ENCODE data around the gene HCFC2. TPM values are rescaled to one million over a fixed set of nuclear protein-coding genes. Genes with fewer than 3 reads are reported as not detected.
"Not testable (repeated sequence)": the region's sequence is repeated elsewhere in the genome, so short reads cannot be mapped to it uniquely, and the experiment has no call there.

The HCFC2 gene
- total and polyA plus RNA-seq, 9 of the 15 experiments (the other 6 are each of a cell fraction or from before 2014, with no cell fraction given) = 1.2 to 6.5 (median 3.8) TPM

GRCh38 chr12:104114834-104115586, 50.7 kb downstream of the HCFC2 start:
- H3K4me2 ChIP-seq (ENCODE audit: insufficient read depth, low read length); H3K9me1 ChIP-seq (ENCODE audit: control insufficient read depth, insufficient read depth, low read length); CTCF ChIA-PET (ENCODE audit: low intra/inter-chr PET ratio); BruUV-seq (replicated peaks); H4K20me1 ChIP-seq (replicated peaks; ENCODE audit: control insufficient read depth, insufficient read depth, low read length); H3K27ac ChIP-seq (ENCODE audit: extremely low read depth, low read depth, low read length); FAIRE-seq; H3K9me3 ChIP-seq (replicated peaks; ENCODE audit: control insufficient read depth, insufficient read depth, low read depth, low read length); H3K79me2 ChIP-seq (ENCODE audit: control insufficient read depth, insufficient read depth, low read length); POLR2A ChIA-PET; intact Hi-C loops (cut with micrococcal nuclease); H3K4me3 ChIP-seq; ATAC-seq; H3K27me3 ChIP-seq (ENCODE audit: control insufficient read depth in 2 of 2, insufficient read depth in 2 of 2, low read length in 2 of 2); in situ Hi-C loops (cut with MboI); H3K4me1 ChIP-seq (replicated peaks in 1 of 2; ENCODE audit: control insufficient read depth in 2 of 2, insufficient read depth in 2 of 2, low read length in 2 of 2); DNase-seq (ENCODE audit: extremely low read depth in 1 of 4, low spot score in 3 of 4); H3K9ac ChIP-seq (ENCODE audit: insufficient read depth in 1 of 2, low read depth in 2 of 2, low read length in 2 of 2); H2AFZ ChIP-seq (ENCODE audit: low read depth, low read length): not testable (repeated sequence)
- 87% methylated on average over 11 of the region's 14 CpGs for WGBS (ENCODE audit: insufficient coverage, low coverage, missing lambda C conversion rate)
- H3K36me3 ChIP-seq (ENCODE audit: control insufficient read depth, insufficient read depth, low read length) = peaks cover 22% of the 10 kb centered on the region; the same call in 2 of the 3 replicates

GRCh38 chr12:104115587-104115975, 51.2 kb downstream of the HCFC2 start:
- Histone ChIP-seq H3K79me2 (ENCODE audit: control insufficient read depth, insufficient read depth, low read length) (no peaks in the 10 kb centered on the region), H3K4me2 (ENCODE audit: insufficient read depth, low read length) (no peak overlapping the region), H3K27me3 (ENCODE audit: control insufficient read depth in 2 of 2, insufficient read depth in 2 of 2, low read length in 2 of 2) (no peaks in the 10 kb centered on the region), H3K4me1 (replicated peaks in 1 of 2; ENCODE audit: control insufficient read depth in 2 of 2, insufficient read depth in 2 of 2, low read length in 2 of 2) (no peaks in the 10 kb centered on the region), H3K27ac (ENCODE audit: extremely low read depth, low read depth, low read length) (no peak overlapping the region), H3K36me3 (ENCODE audit: control insufficient read depth, insufficient read depth, low read length) (peaks cover 27% of the 10 kb centered on the region; the same call in 2 of the 3 replicates), H3K4me3 (no peak overlapping the region), H2AFZ (ENCODE audit: low read depth, low read length) (no peak overlapping the region), H4K20me1 (replicated peaks; ENCODE audit: control insufficient read depth, insufficient read depth, low read length) (no peaks in the 10 kb centered on the region), H3K9me3 (replicated peaks; ENCODE audit: control insufficient read depth, insufficient read depth, low read depth, low read length) (no peaks in the 10 kb centered on the region), H3K9me1 (ENCODE audit: control insufficient read depth, insufficient read depth, low read length) (no peaks in the 10 kb centered on the region), H3K9ac (ENCODE audit: insufficient read depth in 1 of 2, low read depth in 2 of 2, low read length in 2 of 2) (no peak overlapping the region)
- no TSS peak for BruUV-seq (replicated peaks)
- no peak for ATAC-seq
- in situ Hi-C loops (cut with MboI) = no loop called here
- no peak for DNase-seq (ENCODE audit: extremely low read depth in 1 of 4, low spot score in 3 of 4)
- intact Hi-C loops (cut with micrococcal nuclease) = no loop called here
- CTCF ChIA-PET (ENCODE audit: low intra/inter-chr PET ratio) = no interaction called here
- TF ChIP-seq ZBTB40 (IDR thresholded peaks at IDR 0.05) (no peak), ZBTB40 (CRISPR knock-in tag; IDR thresholded peaks at IDR 0.05) (no peak)
- no peak for FAIRE-seq
- POLR2A ChIA-PET = interaction anchor here (1.4 to 1.8 kb wide), 2 partner anchors 19 to 23 kb away, joined by 5 to 6 read pairs; partner anchors contain the start of gene NFYB
